NB4 (cell line): ENCODE results near the gene DCBLD2.

Experiments
- CTCF ChIP-seq: IDR thresholded peaks from one replicate; pipeline ENCODE4 v1.5.1; 2012; ENCODE audit warnings: low read depth, low read length
- POLR2A ChIP-seq: IDR thresholded peaks from 2 replicates; pipeline ENCODE4 v1.6.1; 2011; ENCODE audit warnings: mild to moderate bottlenecking; ENCODE audit not compliant: insufficient read length; ENCODE audit errors: extremely low read depth

GRCh38 chr3:98809557-98809956 is 91.9 kb downstream of the DCBLD2 start:
- TF ChIP-seq POLR2A (no peak), CTCF (no peak)
